ENCODE measurements around the gene ACOX3. TPM values are rescaled to one million over a fixed set of nuclear protein-coding genes. Genes with fewer than 3 reads are reported as not detected.

Gene ACOX3
- total RNA-seq, 4 donors from 2014 or later, result 18.7 to 104 (median 31.3) TPM

DNA sequence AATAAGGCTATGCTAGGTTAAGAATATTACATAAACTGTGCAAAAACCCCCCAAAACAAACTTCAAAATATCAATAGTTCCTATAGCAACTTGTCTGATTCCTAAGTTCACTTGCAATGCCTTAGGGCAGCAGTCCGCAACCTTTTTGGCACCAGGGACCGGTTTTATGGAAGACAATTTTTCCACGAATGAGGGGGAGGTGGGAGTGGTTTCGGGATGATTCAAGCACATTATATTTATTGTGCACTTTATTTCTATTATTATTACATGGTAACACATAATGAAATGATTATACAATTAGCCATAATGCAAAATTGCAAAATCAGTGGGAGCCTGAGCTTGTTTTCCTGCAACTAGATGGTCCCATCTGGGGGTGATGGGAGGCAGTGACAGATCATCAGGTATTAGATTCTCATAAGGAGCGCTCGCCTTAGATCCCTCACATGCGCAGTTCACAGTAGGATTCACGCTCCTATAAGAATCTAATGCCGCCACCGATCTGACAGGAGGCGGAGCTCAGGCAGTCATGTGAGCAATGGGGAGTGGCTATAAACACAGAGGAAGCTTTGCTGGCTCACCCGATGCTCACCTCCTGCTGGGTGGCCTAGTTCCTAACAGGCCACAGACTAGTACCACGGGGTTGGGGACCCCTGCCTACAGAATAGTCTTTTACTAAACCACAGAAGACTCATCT lies 39.7 kb downstream of the ACOX3 start:
- no peak for DNase-seq
- H3K27ac ChIP-seq, result peak overlapping the region in 1 of 4 donors; percentile 58
- no peak overlapping the region for H3K4me3 ChIP-seq
- intact Hi-C loops (cut with DNase I; ENCODE audit: low total_unique reads), result no loop called here
- WGBS, 2 donors (ENCODE audit: low coverage in 1 of 2), result 90 to 93% methylated on average over 3 to 13 of the region's 13 CpGs
- H3K36me3 ChIP-seq, result peaks cover 0 to 9% (median 0%) of the 10 kb centered on the region in 4 donors
- peaks cover 0 to 5% (median 0%) of the 10 kb centered on the region in 4 donors for H3K4me1 ChIP-seq
- H3K27me3 ChIP-seq, result no peaks in the 10 kb centered on the region
- in situ Hi-C loops (cut with MboI; ENCODE audit: low pct_ligation_motif_present in 1 of 4, low pct_unique_long_range_greater_than_20kb in 1 of 4, low sequenced_read_pairs in 3 of 4), result loop anchor here (5.0 to 25.0 kb wide), 4 partner anchors 156 to 238 kb away; partner anchors contain the start of gene ABLIM2 (in 1 of the 4)
- TF ChIP-seq POLR2A (IDR thresholded peaks at IDR 0.05) (no peak), POLR2AphosphoS5 (IDR thresholded peaks at IDR 0.05) (no peak), EP300 (IDR thresholded peaks at IDR 0.05; ENCODE audit: low read depth) (no peak)
- TF ChIP-seq, protein P1, sequence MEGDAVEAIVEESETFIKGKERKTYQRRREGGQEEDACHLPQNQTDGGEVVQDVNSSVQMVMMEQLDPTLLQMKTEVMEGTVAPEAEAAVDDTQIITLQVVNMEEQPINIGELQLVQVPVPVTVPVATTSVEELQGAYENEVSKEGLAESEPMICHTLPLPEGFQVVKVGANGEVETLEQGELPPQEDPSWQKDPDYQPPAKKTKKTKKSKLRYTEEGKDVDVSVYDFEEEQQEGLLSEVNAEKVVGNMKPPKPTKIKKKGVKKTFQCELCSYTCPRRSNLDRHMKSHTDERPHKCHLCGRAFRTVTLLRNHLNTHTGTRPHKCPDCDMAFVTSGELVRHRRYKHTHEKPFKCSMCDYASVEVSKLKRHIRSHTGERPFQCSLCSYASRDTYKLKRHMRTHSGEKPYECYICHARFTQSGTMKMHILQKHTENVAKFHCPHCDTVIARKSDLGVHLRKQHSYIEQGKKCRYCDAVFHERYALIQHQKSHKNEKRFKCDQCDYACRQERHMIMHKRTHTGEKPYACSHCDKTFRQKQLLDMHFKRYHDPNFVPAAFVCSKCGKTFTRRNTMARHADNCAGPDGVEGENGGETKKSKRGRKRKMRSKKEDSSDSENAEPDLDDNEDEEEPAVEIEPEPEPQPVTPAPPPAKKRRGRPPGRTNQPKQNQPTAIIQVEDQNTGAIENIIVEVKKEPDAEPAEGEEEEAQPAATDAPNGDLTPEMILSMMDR (IDR thresholded peaks at IDR 0.05), result no peak
- no peaks in the 10 kb centered on the region for H3K9me3 ChIP-seq

- peaks cover 0 to 7% (median 0%) of the 10 kb centered on the region in 4 donors for H3K36me3 ChIP-seq
These were observed 41.2 kb downstream of the ACOX3 start for GRCh38 chr4:8399298-8399697.

GRCh38 chr4:8398347-8398746 lies 42.2 kb downstream of the ACOX3 start:
- no peaks in the 10 kb centered on the region for H3K9me3 ChIP-seq
- WGBS, 2 donors (ENCODE audit: low coverage in 1 of 2), result 77 to 88% methylated on average over 6 to 9 of the region's 9 CpGs
- no peak overlapping the region for H3K4me3 ChIP-seq
- DNase-seq, result no peak
- peaks cover 0 to 14% (median 6%) of the 10 kb centered on the region in 4 donors for H3K4me1 ChIP-seq
- no peak for TF ChIP-seq POLR2A (IDR thresholded peaks at IDR 0.05)
- H3K36me3 ChIP-seq, result peaks cover 0 to 7% (median 0%) of the 10 kb centered on the region in 4 donors
- intact Hi-C loops (cut with DNase I; ENCODE audit: low total_unique reads) (no loop called here), in situ Hi-C loops (cut with MboI; ENCODE audit: low pct_ligation_motif_present in 1 of 4, low pct_unique_long_range_greater_than_20kb in 1 of 4, low sequenced_read_pairs in 3 of 4) (no loop called here)
- no peaks in the 10 kb centered on the region for H3K27me3 ChIP-seq
- no peak overlapping the region for H3K27ac ChIP-seq

More at GRCh38 chr4:8399298-8399697, 41.2 kb downstream of the ACOX3 start:
- Histone ChIP-seq H3K9me3 (no peaks in the 10 kb centered on the region), H3K27ac (no peak overlapping the region), H3K4me3 (no peak overlapping the region), H3K27me3 (no peaks in the 10 kb centered on the region), H3K4me1 (peaks cover 0 to 7% (median 3%) of the 10 kb centered on the region in 4 donors)
- in situ Hi-C loops (cut with MboI; ENCODE audit: low pct_ligation_motif_present in 1 of 4, low pct_unique_long_range_greater_than_20kb in 1 of 4, low sequenced_read_pairs in 3 of 4) (no loop called here), intact Hi-C loops (cut with DNase I; ENCODE audit: low total_unique reads) (no loop called here)
- DNase-seq, result no peak
- TF ChIP-seq EP300 (IDR thresholded peaks at IDR 0.05; ENCODE audit: low read depth), result no peak
- no peak for TF ChIP-seq POLR2A (IDR thresholded peaks at IDR 0.05)
- no peak for TF ChIP-seq POLR2AphosphoS5 (IDR thresholded peaks at IDR 0.05)
- TF ChIP-seq, protein P1 (IDR thresholded peaks at IDR 0.05), result no peak
- 91 to 100% methylated on average over 4 to 15 of the region's 15 CpGs for WGBS, 2 donors (ENCODE audit: low coverage in 1 of 2)

GRCh38 chr4:8396762-8397406 lies 43.6 kb downstream of the ACOX3 start:
- Histone ChIP-seq H3K4me3 (no peak overlapping the region), H3K27ac (no peak overlapping the region), H3K27me3 (no peaks in the 10 kb centered on the region), H3K36me3 (peaks cover 0 to 7% (median 0%) of the 10 kb centered on the region in 4 donors), H3K9me3 (no peaks in the 10 kb centered on the region), H3K4me1 (peaks cover 9 to 25% (median 16%) of the 10 kb centered on the region in 4 donors)
- TF ChIP-seq, protein P1 (IDR thresholded peaks at IDR 0.05), result no peak
- TF ChIP-seq POLR2A (IDR thresholded peaks at IDR 0.05), result no peak
- no peak for TF ChIP-seq EP300 (IDR thresholded peaks at IDR 0.05; ENCODE audit: low read depth)
- no peak for DNase-seq
- 95 to 98% methylated on average over 4 to 27 of the region's 27 CpGs for whole genome bisulfite sequencing, 2 donors (ENCODE audit: low coverage in 1 of 2)
- in situ Hi-C loops (cut with MboI; ENCODE audit: low pct_ligation_motif_present in 1 of 4, low pct_unique_long_range_greater_than_20kb in 1 of 4, low sequenced_read_pairs in 3 of 4), result no loop called here
- intact Hi-C loops (cut with DNase I; ENCODE audit: low total_unique reads), result no loop called here
